Testis (tissue), 2 donors: ENCODE data around the gene PIK3R2.

Experiments
- CTCF ChIP-seq, 3 experiments: fragments of 450-650 bp in 2 of 3; fragments of 200-600 bp in 1 of 3; sonication (generic) in 1 of 3; IDR thresholded peaks; one replicate each; pipeline ENCODE4 v1.5.1; 2016 to 2019; ENCODE audit warnings: antibody characterized with exemption in 3 of 3, mild to moderate bottlenecking in 2 of 3, moderate library complexity in 1 of 3
- POLR2A ChIP-seq: fragments of 450-650 bp; IDR thresholded peaks from one replicate; pipeline ENCODE4 v1.6.1; 2017; ENCODE audit warnings: antibody characterized with exemption, mild to moderate bottlenecking, moderate library complexity

- no peak for TF ChIP-seq CTCF (IDR thresholded peaks at IDR 0.05)
- no peak for TF ChIP-seq POLR2A
Observed at GRCh38 chr19:18117364-18117691, 35.6 kb upstream of the PIK3R2 start.
